GM18526 (cell line): Measurements from ENCODE around the gene CPNE7.
A peak's percentile ranks its signal among the peaks of the same experiment; 100 is the strongest.

ENCODE experiments used
- POLR2A ChIP-seq: IDR thresholded peaks from 3 replicates; pipeline ENCODE4 v1.6.1; 2011; ENCODE audit not compliant: insufficient read length; ENCODE audit errors: extremely low read depth

The CPNE7 gene

DNA sequence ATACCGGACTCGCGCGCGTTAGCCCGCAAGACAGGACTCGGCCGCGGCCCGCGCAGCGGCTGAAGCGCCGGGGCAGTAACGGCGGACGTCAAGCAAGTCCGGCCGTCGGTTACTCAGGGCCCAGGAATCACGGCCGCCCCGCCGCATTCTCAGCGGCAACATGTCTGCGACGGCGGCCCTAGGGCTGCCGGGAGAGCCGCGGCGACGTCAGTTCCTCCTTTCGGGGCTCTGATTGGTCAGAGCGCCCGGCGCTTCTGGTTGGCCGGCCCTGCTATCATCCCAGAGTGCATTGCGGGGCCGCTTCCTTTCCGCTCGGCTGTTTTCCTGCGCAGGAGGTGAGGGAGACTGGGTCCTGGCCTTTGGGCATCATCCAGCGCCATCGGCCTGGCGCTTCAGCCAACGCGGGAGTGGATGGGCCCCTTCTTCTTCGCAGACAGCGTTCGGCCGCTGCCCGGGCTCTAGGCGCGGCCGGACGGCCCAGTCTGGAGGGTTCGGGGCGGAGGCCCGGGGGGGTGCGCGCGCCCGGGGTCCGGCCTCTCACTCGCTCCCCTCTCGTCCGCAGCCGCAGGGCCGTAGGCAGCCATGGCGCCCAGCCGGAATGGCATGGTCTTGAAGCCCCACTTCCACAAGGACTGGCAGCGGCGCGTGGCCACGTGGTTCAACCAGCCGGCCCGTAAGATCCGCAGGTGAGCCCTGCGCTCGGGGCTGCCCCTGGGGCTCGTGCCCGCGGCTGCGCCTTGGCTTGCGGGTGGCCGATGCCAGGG is 15.0 kb upstream of the CPNE7 start, which contains the start of gene RPL13:
RPL13 (plus strand) TSS at position 305 of the 764 bp plus-strand sequence; CDS start at position 583, 278 bp downstream.
- TF ChIP-seq POLR2A, result peak; percentile 99

DNA sequence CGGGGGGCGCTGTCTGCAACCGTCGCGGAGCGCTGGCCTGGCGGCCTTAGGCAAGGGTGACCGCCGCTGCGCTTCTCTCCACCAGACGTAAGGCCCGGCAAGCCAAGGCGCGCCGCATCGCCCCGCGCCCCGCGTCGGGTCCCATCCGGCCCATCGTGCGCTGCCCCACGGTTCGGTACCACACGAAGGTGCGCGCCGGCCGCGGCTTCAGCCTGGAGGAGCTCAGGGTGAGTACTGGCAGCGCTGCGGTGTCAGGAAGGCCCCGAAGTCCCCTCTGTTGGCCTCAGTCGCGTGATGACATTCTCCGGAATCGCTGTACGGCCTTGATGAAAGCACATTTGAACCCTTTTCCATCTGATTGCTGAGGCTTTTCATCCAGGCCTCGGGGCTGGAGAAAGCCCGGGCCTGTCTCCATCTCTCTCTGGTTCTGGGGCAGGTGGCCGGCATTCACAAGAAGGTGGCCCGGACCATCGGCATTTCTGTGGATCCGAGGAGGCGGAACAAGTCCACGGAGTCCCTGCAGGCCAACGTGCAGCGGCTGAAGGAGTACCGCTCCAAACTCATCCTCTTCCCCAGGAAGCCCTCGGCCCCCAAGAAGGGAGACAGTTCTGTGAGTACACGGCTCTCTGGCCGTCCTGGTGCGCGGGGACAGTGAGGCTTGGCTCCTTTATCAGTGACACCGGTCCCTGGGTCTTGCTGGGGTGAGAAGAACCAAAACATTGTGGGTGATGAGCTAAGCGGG is 14.2 kb upstream of the CPNE7 start:
- no peak for TF ChIP-seq POLR2A

DNA sequence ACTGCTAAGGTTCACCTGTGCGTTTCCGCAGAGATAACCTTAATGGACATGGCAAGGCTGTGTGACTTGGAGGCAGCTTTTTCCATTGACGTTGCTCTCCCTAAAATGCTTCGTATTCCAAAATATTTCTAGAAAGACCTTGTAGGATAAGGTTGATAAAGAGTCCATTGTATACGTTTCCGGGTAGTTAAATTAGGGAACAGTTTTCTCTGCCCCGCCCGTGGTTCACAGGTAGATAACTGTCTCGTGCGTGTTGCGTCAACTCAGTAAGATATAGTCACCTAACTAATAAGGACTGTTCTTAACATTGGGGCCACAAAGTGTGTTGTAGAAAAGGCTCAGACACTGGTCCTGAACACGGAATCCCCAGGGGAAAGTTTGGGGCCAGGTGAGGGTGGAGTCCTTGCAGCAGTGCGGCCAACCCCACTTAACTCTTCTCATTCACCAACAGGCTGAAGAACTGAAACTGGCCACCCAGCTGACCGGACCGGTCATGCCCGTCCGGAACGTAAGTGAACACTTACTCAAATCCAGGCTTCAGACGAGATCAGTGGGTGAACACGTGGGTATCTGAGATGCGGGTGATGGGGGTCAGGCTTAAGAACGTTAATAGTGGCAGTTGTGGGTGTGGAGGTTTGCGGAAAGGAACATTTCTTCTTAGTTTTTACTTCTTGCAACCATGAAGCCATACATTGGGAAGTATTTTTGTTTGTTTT is 13.5 kb upstream of the CPNE7 start:
- peak; percentile 16 for TF ChIP-seq POLR2A

DNA sequence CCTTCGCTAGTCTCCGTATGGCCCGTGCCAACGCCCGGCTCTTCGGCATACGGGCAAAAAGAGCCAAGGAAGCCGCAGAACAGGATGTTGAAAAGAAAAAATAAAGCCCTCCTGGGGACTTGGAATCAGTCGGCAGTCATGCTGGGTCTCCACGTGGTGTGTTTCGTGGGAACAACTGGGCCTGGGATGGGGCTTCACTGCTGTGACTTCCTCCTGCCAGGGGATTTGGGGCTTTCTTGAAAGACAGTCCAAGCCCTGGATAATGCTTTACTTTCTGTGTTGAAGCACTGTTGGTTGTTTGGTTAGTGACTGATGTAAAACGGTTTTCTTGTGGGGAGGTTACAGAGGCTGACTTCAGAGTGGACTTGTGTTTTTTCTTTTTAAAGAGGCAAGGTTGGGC is 12.6 kb upstream of the CPNE7 start:
- no peak for TF ChIP-seq POLR2A

- TF ChIP-seq POLR2A, result no peak
Observed at GRCh38 chr16:89563639-89564392, 11.7 kb upstream of the CPNE7 start.

- TF ChIP-seq POLR2A, result no peak
Observed at GRCh38 chr16:89564476-89565255, 10.9 kb upstream of the CPNE7 start.

DNA sequence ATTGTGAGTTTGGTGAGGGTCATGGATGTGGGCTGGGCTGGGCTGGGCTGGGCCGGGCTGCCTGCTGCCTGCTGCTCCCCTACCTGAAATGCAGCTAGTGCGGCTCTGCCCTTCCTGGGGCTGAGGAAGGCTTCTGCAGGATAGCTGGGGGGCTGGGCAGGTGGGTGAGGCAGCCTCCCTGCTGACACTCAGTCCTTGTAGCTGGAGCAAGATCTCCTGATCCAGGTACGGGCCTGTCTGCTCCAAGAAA is 10.4 kb upstream of the CPNE7 start:
- TF ChIP-seq POLR2A, result no peak

GRCh38 chr16:89565506-89566372 is 9.8 kb upstream of the CPNE7 start:
- peak; percentile 22 for TF ChIP-seq POLR2A

GRCh38 chr16:89567656-89568594 is 7.6 kb upstream of the CPNE7 start:
- no peak for TF ChIP-seq POLR2A

DNA sequence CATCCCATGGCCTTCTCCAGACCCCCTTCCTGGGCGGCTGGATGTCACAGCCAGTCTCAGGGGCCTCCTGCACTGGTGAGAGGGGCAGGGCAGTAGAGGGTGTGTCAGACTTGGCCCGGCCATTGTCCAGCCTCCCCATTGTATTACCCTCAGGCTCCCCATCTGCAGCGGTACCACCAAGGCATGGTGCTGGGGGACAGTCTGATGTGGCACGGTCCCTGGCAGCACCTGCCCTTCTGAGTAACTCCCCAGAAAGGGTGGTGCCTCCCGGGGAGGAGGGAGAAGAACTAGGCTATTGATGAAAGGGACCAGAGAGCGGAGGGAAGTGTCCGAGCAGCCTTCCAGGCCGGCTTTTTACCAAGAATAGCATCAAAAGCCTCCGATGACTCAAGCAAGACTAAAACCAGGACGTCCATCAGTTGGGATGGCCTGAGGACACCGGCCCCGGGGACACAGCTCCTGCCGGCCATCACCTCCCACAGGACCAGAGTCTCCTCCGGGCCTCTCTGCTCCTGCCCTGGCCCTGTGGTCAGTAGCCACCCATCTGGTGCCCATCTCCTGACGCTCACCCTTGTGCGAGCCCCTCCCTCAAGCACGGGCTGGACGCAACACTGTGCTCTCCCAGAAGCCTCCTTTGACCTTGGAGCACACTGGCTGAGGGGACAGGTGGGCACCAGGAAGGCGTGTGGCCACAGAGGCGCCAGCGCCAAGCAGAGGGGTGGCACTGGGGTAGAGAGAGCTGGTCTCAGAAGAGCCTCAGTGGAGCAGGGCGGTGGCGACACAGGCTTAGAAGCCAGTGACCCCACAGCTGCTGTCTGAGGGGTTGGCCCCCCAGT is 5.8 kb upstream of the CPNE7 start:
- TF ChIP-seq POLR2A, result no peak

- no peak for TF ChIP-seq POLR2A
Observed at GRCh38 chr16:89570342-89570923, 5.1 kb upstream of the CPNE7 start.
